SU-DHL-6 (cell line): Measurements from ENCODE around the gene SALL3.

Experiments used
- H2AFZ ChIP-seq: fragments of 200-600 bp; sonication (generic); 2 replicates; pipeline ENCODE4 v1.6.1; 2014; ENCODE audit warnings: low read depth, mild to moderate bottlenecking, moderate library complexity, mixed read lengths, antibody characterized with exemption, low read length; ENCODE audit not compliant: severe bottlenecking
- H3F3A ChIP-seq: fragments of 200-600 bp; shearing (Covaris generic); 2 replicates; pipeline ENCODE4 v1.6.0; 2016; ENCODE audit warnings: antibody characterized with exemption, mild to moderate bottlenecking; ENCODE audit not compliant: insufficient read depth
- H3K27ac ChIP-seq: fragments of 200-600 bp; sonication (generic); 2 replicates; pipeline ENCODE4 v1.5.1; 2016; ENCODE audit warnings: low read depth, mild to moderate bottlenecking, low read length, moderate library complexity, mixed read lengths
- H3K27me3 ChIP-seq: fragments of 200-600 bp; sonication (generic), shearing (Covaris generic); 2 replicates; pipeline ENCODE4 v1.6.0; 2014; ENCODE audit warnings: mild to moderate bottlenecking, low read length
- H3K36me3 ChIP-seq: fragments of 200-600 bp; sonication (generic); 2 replicates; pipeline ENCODE4 v1.6.1; 2014; ENCODE audit warnings: mild to moderate bottlenecking, low read length, mixed read lengths
- H3K4me2 ChIP-seq: fragments of 300-600, 200-600 bp; shearing (Covaris generic), sonication (generic); 2 replicates; pipeline ENCODE4 v1.6.0; 2014; ENCODE audit warnings: low read length, low read depth, mild to moderate bottlenecking; ENCODE audit not compliant: poor library complexity, severe bottlenecking
- H3K4me3 ChIP-seq: fragments of 200-600 bp; sonication (generic); 2 replicates; pipeline ENCODE4 v1.5.1; 2014; ENCODE audit warnings: antibody characterized with exemption, low read length, mild to moderate bottlenecking, mixed read lengths; ENCODE audit not compliant: insufficient read depth, poor library complexity, severe bottlenecking
- H3K79me2 ChIP-seq: fragments of 200-600 bp; sonication (generic); 2 replicates; pipeline ENCODE4 v1.6.1; 2014; ENCODE audit warnings: mild to moderate bottlenecking, low read length, moderate library complexity; ENCODE audit not compliant: insufficient read depth
- H3K9ac ChIP-seq: fragments of 200-600 bp; sonication (generic); 2 replicates; pipeline ENCODE4 v1.7.0; 2014; ENCODE audit warnings: mild to moderate bottlenecking, low read length
- H3K9me2 ChIP-seq: fragments of 200-600 bp; sonication (generic); replicated peaks from 2 replicates; pipeline ENCODE4 v1.6.1; 2014; ENCODE audit warnings: low read length; ENCODE audit not compliant: insufficient read depth
- H3K9me3 ChIP-seq: fragments of 200-600 bp; sonication (generic); 2 replicates; pipeline ENCODE4 v1.6.1; 2014; ENCODE audit warnings: low read length, mixed read lengths; ENCODE audit not compliant: insufficient read depth
- H4K20me1 ChIP-seq: fragments of 200-600 bp; sonication (generic); 2 replicates; pipeline ENCODE4 v1.6.1; 2014; ENCODE audit warnings: low read depth, mild to moderate bottlenecking, antibody characterized with exemption, low read length, moderate library complexity, mixed read lengths
- CTCF ChIP-seq: fragments of 200-600 bp; sonication (generic); IDR thresholded peaks from one replicate; pipeline ENCODE4 v1.5.1; 2017; ENCODE audit warnings: antibody characterized with exemption, mild to moderate bottlenecking, low read length, moderate library complexity; ENCODE audit not compliant: insufficient read depth, poor library complexity, severe bottlenecking
- EZH2phosphoT487 ChIP-seq: fragments of 200-600 bp; sonication (generic), shearing (Covaris generic); conservative IDR thresholded peaks from 2 replicates; pipeline ENCODE4 v1.6.1; 2018; ENCODE audit warnings: mild to moderate bottlenecking, antibody characterized with exemption, low read length, moderate library complexity, mixed read lengths

SALL3 gene

GRCh38 chr18:78965917-78966792 lies 13.5 kb upstream of the SALL3 start:
- no peak overlapping the region for H3K4me2 ChIP-seq
- no peaks in the 10 kb centered on the region for H4K20me1 ChIP-seq
- no peak overlapping the region for H3K27ac ChIP-seq
- TF ChIP-seq EZH2phosphoT487 (no peak), CTCF (no peak)
- H3F3A ChIP-seq, result no peaks in the 10 kb centered on the region
- no peaks in the 10 kb centered on the region for H3K9me2 ChIP-seq
- no peak overlapping the region for H2AFZ ChIP-seq
- H3K27me3 ChIP-seq, result no peaks in the 10 kb centered on the region
- no peaks in the 10 kb centered on the region for H3K79me2 ChIP-seq
- H3K9ac ChIP-seq, result no peak overlapping the region
- no peaks in the 10 kb centered on the region for H3K36me3 ChIP-seq
- no peak overlapping the region for H3K4me3 ChIP-seq
- H3K9me3 ChIP-seq, result 0 out of 2 replicates have a peak, but pooled peaks cover 5% of the 10 kb centered on the region

- Histone ChIP-seq H3K9ac (no peak overlapping the region), H3K27ac (no peak overlapping the region), H4K20me1 (no peaks in the 10 kb centered on the region), H3K9me2 (no peaks in the 10 kb centered on the region), H3K79me2 (no peaks in the 10 kb centered on the region), H3K36me3 (no peaks in the 10 kb centered on the region), H3K27me3 (no peaks in the 10 kb centered on the region), H2AFZ (no peak overlapping the region), H3K9me3 (0 out of 2 replicates have a peak, but pooled peaks cover 5% of the 10 kb centered on the region), H3K4me3 (no peak overlapping the region), H3F3A (no peaks in the 10 kb centered on the region), H3K4me2 (no peak overlapping the region)
- TF ChIP-seq EZH2phosphoT487 (no peak), CTCF (no peak)
Measured at GRCh38 chr18:78966793-78967106, 12.9 kb upstream of the SALL3 start.

GRCh38 chr18:78967692-78968091 lies 11.9 kb upstream of the SALL3 start:
- no peak overlapping the region for H3K9ac ChIP-seq
- no peak overlapping the region for H3K4me3 ChIP-seq
- H2AFZ ChIP-seq, result no peak overlapping the region
- H4K20me1 ChIP-seq, result no peaks in the 10 kb centered on the region
- no peaks in the 10 kb centered on the region for H3K36me3 ChIP-seq
- no peak overlapping the region for H3K27ac ChIP-seq
- H3K79me2 ChIP-seq, result no peaks in the 10 kb centered on the region
- no peaks in the 10 kb centered on the region for H3F3A ChIP-seq
- H3K9me3 ChIP-seq, result 0 out of 2 replicates have a peak, but pooled peaks cover 5% of the 10 kb centered on the region
- H3K4me2 ChIP-seq, result no peak overlapping the region
- no peak for TF ChIP-seq EZH2phosphoT487
- TF ChIP-seq CTCF, result no peak
- no peaks in the 10 kb centered on the region for H3K27me3 ChIP-seq
- no peaks in the 10 kb centered on the region for H3K9me2 ChIP-seq
